Lower leg skin (tissue), 3 donors: ENCODE measurements around the gene PLXDC2.

ENCODE experiments used
- POLR2A ChIP-seq, 2 donors: fragments of 450-650 bp; IDR thresholded peaks; one replicate each; pipeline ENCODE4 v1.6.1; 2016 to 2017; ENCODE audit warnings: antibody characterized with exemption in 2 of 2, mild to moderate bottlenecking in 1 of 2, moderate library complexity in 1 of 2
- TF ChIP-seq, protein P1 (sequence below), 3 donors: fragments of 450-650 bp; IDR thresholded peaks; one replicate each; pipeline ENCODE4 v1.5.1; 2016; ENCODE audit warnings: antibody characterized with exemption in 3 of 3, mild to moderate bottlenecking in 3 of 3, moderate library complexity in 2 of 3

DNA sequence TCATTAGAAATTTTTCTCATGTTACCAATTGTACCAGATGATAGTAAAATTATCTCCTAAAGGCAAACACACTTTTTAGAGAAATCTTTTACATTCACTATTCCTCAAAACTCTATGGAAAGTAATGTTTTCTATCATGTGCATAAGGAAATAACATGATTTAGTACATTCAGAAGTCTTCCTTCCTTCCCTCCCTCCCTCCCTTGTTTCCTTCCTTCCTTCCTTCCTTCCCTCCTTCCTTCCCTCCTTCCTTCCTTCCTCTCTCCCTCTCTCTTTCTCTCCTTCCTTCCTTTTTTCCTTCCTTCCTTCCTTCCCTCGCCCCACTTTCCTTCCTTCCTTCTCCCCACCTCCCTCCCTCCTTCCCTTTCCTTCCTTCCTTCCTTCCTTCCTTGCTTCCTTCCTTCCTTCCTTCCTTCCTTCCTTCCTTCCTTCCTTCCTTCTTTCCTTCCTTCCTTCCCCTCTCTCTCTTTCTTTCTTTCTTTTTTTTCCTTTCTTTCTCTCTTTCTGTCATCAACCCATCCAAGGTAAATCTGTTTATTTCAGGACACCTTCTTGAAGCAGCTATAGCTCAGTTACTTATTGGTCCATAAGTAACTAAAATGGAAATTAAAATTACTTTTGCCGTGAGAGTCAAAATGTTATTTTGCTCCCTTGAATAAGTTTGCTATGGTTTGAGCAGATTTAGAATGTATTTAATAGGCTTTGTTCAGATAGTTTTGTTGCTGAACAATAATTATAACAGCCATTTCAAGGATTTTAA, 197.9 kb downstream of the PLXDC2 start:
- TF ChIP-seq, protein P1, sequence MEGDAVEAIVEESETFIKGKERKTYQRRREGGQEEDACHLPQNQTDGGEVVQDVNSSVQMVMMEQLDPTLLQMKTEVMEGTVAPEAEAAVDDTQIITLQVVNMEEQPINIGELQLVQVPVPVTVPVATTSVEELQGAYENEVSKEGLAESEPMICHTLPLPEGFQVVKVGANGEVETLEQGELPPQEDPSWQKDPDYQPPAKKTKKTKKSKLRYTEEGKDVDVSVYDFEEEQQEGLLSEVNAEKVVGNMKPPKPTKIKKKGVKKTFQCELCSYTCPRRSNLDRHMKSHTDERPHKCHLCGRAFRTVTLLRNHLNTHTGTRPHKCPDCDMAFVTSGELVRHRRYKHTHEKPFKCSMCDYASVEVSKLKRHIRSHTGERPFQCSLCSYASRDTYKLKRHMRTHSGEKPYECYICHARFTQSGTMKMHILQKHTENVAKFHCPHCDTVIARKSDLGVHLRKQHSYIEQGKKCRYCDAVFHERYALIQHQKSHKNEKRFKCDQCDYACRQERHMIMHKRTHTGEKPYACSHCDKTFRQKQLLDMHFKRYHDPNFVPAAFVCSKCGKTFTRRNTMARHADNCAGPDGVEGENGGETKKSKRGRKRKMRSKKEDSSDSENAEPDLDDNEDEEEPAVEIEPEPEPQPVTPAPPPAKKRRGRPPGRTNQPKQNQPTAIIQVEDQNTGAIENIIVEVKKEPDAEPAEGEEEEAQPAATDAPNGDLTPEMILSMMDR (IDR thresholded peaks at IDR 0.05) = no peak
- TF ChIP-seq POLR2A (IDR thresholded peaks at IDR 0.05) = no peak
